ENCODE measurements around the gene PHLDB2. TPM values are rescaled to one million over a fixed set of nuclear protein-coding genes. Genes with fewer than 3 reads are reported as not detected.

The PHLDB2 gene
- total RNA-seq, 1 experiment from 2014 or later = 143 TPM

GRCh38 chr3:112010636-112011035, 151.6 kb downstream of the PHLDB2 start:
- H3K27me3 ChIP-seq (ENCODE audit: insufficient read depth, low read length) = no peaks in the 10 kb centered on the region
- BruUV-seq (replicated peaks) = no TSS peak
- POLR2A ChIA-PET = no interaction called here
- no peaks in the 10 kb centered on the region for H4K20me1 ChIP-seq (ENCODE audit: insufficient read depth)
- H3K9me2 ChIP-seq (ENCODE audit: insufficient read depth) = no peaks in the 10 kb centered on the region
- CTCF ChIA-PET = interaction anchor here (0.7 to 1.0 kb wide), 3 partner anchors 22 to 32 kb away, joined by 3 read pairs; partner anchors contain the start of gene ABHD10
- no peak for TF ChIP-seq EZH2 (IDR thresholded peaks at IDR 0.05)
- no peak for TF ChIP-seq FOSL1 (IDR thresholded peaks at IDR 0.05; ENCODE audit: low read depth)
- TF ChIP-seq ELF1 (IDR thresholded peaks at IDR 0.05; ENCODE audit: borderline replicate concordance, low read depth) = no peak
- TF ChIP-seq JUND (IDR thresholded peaks at IDR 0.05) = no peak
- no peak for TF ChIP-seq CEBPB (IDR thresholded peaks at IDR 0.05; ENCODE audit: low read depth)
- H2AFZ ChIP-seq (ENCODE audit: low read depth, low read length, poor library complexity, severe bottlenecking) = no peak overlapping the region
- RAD21 ChIA-PET (ENCODE audit: low non-redundant PET in 1 of 2, low total read pairs in 2 of 2, uncharacterized antibody in 2 of 2, unreplicated experiment in 2 of 2) = no interaction called here
- no peak overlapping the region for H3K4me3 ChIP-seq (replicated peaks in 1 of 2; ENCODE audit: low read depth in 1 of 2, low read length in 2 of 2)
- H3K79me2 ChIP-seq (ENCODE audit: insufficient read depth, low read length) = no peaks in the 10 kb centered on the region
- DNase-seq (ENCODE audit: low read depth, low spot score) (no peak), ATAC-seq (no peak)
- H3K4me1 ChIP-seq (ENCODE audit: control insufficient read depth in 1 of 2, insufficient read depth in 2 of 2, low read length in 2 of 2) = peaks cover 0 to 14% of the 10 kb centered on the region in 2 experiments; a peak in 2 of 4 replicates
- H3K27ac ChIP-seq (ENCODE audit: low read depth, low read length) = no peak overlapping the region
- no peak overlapping the region for H3K9ac ChIP-seq (ENCODE audit: low read length)
- no peaks in the 10 kb centered on the region for H3K36me3 ChIP-seq (ENCODE audit: control insufficient read depth in 1 of 2, insufficient read depth in 2 of 2, low read length in 2 of 2)
- H3K9me3 ChIP-seq (ENCODE audit: control insufficient read depth in 1 of 2, insufficient read depth in 1 of 2, low read depth in 1 of 2, low read length in 2 of 2) = no peaks in the 10 kb centered on the region
- intact Hi-C loops (cut with micrococcal nuclease) = no loop called here
- H3K4me2 ChIP-seq (ENCODE audit: low read length) = no peak overlapping the region

- no peaks in the 10 kb centered on the region for H3K9me2 ChIP-seq (ENCODE audit: insufficient read depth)
- no peaks in the 10 kb centered on the region for H3K36me3 ChIP-seq (ENCODE audit: control insufficient read depth in 1 of 2, insufficient read depth in 2 of 2, low read length in 2 of 2)
- no TSS peak for BruUV-seq (replicated peaks)
- intact Hi-C loops (cut with micrococcal nuclease) = no loop called here
- peaks cover 0 to 14% of the 10 kb centered on the region in 2 experiments; a peak in 2 of 4 replicates for H3K4me1 ChIP-seq (ENCODE audit: control insufficient read depth in 1 of 2, insufficient read depth in 2 of 2, low read length in 2 of 2)
- H4K20me1 ChIP-seq (ENCODE audit: insufficient read depth) = no peaks in the 10 kb centered on the region
- no peak overlapping the region for H3K4me2 ChIP-seq (ENCODE audit: low read length)
- CTCF ChIA-PET = interaction anchor here (0.6 to 5.1 kb wide), 4 partner anchors 21 to 434 kb away, joined by 3 to 109 read pairs (median 3); partner anchors contain the start of gene ABHD10
- no peak overlapping the region for H3K27ac ChIP-seq (ENCODE audit: low read depth, low read length)
- no peaks in the 10 kb centered on the region for H3K9me3 ChIP-seq (ENCODE audit: control insufficient read depth in 1 of 2, insufficient read depth in 1 of 2, low read depth in 1 of 2, low read length in 2 of 2)
- no peak overlapping the region for H3K4me3 ChIP-seq (replicated peaks in 1 of 2; ENCODE audit: low read depth in 1 of 2, low read length in 2 of 2)
- H3K27me3 ChIP-seq (ENCODE audit: insufficient read depth, low read length) = no peaks in the 10 kb centered on the region
- H2AFZ ChIP-seq (ENCODE audit: low read depth, low read length, poor library complexity, severe bottlenecking) = no peak overlapping the region
- RAD21 ChIA-PET (ENCODE audit: low non-redundant PET in 1 of 2, low total read pairs in 2 of 2, uncharacterized antibody in 2 of 2, unreplicated experiment in 2 of 2) = no interaction called here
- ATAC-seq = no peak
- H3K9ac ChIP-seq (ENCODE audit: low read length) = no peak overlapping the region
- H3K79me2 ChIP-seq (ENCODE audit: insufficient read depth, low read length) = no peaks in the 10 kb centered on the region
- POLR2A ChIA-PET = no interaction called here
- no peak for DNase-seq (ENCODE audit: low read depth, low spot score)
- TF ChIP-seq RAD21 (IDR thresholded peaks at IDR 0.05; ENCODE audit: low read depth) (no peak), CBX3 (IDR thresholded peaks at IDR 0.05; ENCODE audit: low read depth) (no peak), SIN3A (IDR thresholded peaks at IDR 0.05; ENCODE audit: low read depth) (no peak), POLR2A (IDR thresholded peaks at IDR 0.05; ENCODE audit: borderline replicate concordance, extremely low read depth, insufficient read depth, insufficient read length) (no peak), CTCF (IDR thresholded peaks at IDR 0.05 in 2 of 3, conservative IDR thresholded peaks at IDR 0.05 in 1 of 3; ENCODE audit: borderline replicate concordance in 1 of 3, insufficient read depth in 1 of 3, low read depth in 2 of 3, low read length in 2 of 3) (no peak), ATF3 (IDR thresholded peaks at IDR 0.05) (no peak), REST (IDR thresholded peaks at IDR 0.05; ENCODE audit: low read depth) (no peak), MAX (IDR thresholded peaks at IDR 0.05) (no peak), ZFX (IDR thresholded peaks at IDR 0.05) (no peak)
Measured at GRCh38 chr3:112011376-112011940, 152.4 kb downstream of the PHLDB2 start.
